HepG2 (cell line): Measurements from ENCODE around the gene PDE2A. TPM values are rescaled to one million over a fixed set of nuclear protein-coding genes. Genes with fewer than 3 reads are reported as not detected.

ENCODE experiments used
- ATAC-seq: fragments of 200-7000 bp; cut with Tn5 transposase; 3 replicates; pipeline ENCODE4 v1.9.1; 2020; ENCODE audit warnings: mild to moderate bottlenecking, moderate library complexity
- BruUV-seq: library from RNA; stranded (reverse); fragments of 400-500 nt; replicated peaks from 2 replicates; lab custom pipeline; 2021; lab: Mats Ljungman, UMichigan
- CTCF ChIA-PET: fragments of 300-600 bp; formaldehyde crosslinking; extraction: SDS; loops from one replicate; lab custom pipeline; 2021; ENCODE audit warnings: low total read pairs, inconsistent platforms, low intra/inter-chr PET ratio; lab: Yijun Ruan, JAX
- POLR2A ChIA-PET: fragments of 350-600 bp; sonication (Branson Sonifier 250); formaldehyde crosslinking; loops from one replicate; lab custom pipeline; 2020; ENCODE audit warnings: antibody characterized with exemption, inconsistent platforms; lab: Yijun Ruan, JAX
- DNase-seq: peaks from one replicate; pipeline ENCODE4 v3.0.0-alpha.2; 2015; ENCODE audit warnings: low spot score
- FAIRE-seq: peaks from 3 replicates; lab custom pipeline; 2011; peaks lifted over from hg19 to GRCh38; lab: Jason Lieb, UNC
- H2AFZ ChIP-seq: one replicate; pipeline ENCODE4 v1.6.1; 2011; ENCODE audit warnings: low read length, inconsistent platforms
- H3K27ac ChIP-seq: fragments of 300-600 bp; 3 replicates; pipeline ENCODE4 v1.8.0; 2011; ENCODE audit warnings: mixed run types, mild to moderate bottlenecking, mixed read lengths, low read length, inconsistent platforms; ENCODE audit not compliant: insufficient read depth; ENCODE audit errors: extremely low read length
- H3K27me3 ChIP-seq, 2 experiments: fragments of 200-600 bp in 1 of 2; 2 replicates in 1 of 2; 3 replicates in 1 of 2; pipeline versions ENCODE4 v1.6.0 to v1.8.0; 2011; ENCODE audit warnings: low read length in 2 of 2, mild to moderate bottlenecking in 2 of 2, moderate library complexity in 2 of 2, inconsistent platforms in 1 of 2; ENCODE audit not compliant: insufficient read depth in 2 of 2, control insufficient read depth in 1 of 2
- H3K36me3 ChIP-seq, 2 experiments: fragments of 200-600 bp in 1 of 2; replicated peaks in 1 of 2; 2 replicates in 1 of 2; 3 replicates in 1 of 2; pipeline versions ENCODE4 v1.5.1 to v1.8.0; 2011; ENCODE audit warnings: low read length in 2 of 2, inconsistent platforms in 1 of 2; ENCODE audit not compliant: insufficient read depth in 2 of 2, control insufficient read depth in 1 of 2
- H3K4me1 ChIP-seq: 2 replicates; pipeline ENCODE4 v1.5.1; 2012; ENCODE audit warnings: low read length, inconsistent platforms; ENCODE audit not compliant: insufficient read depth
- H3K4me2 ChIP-seq: 2 replicates; pipeline ENCODE4 v1.6.0; 2011; ENCODE audit warnings: low read depth, low read length, inconsistent platforms
- H3K4me3 ChIP-seq, 3 experiments: fragments of 200-600 bp in 1 of 3; sonication (generic), shearing (Covaris generic) in 1 of 3; replicated peaks in 1 of 3; 2 replicates each; pipeline ENCODE4 v1.5.1; 2011 to 2016; ENCODE audit warnings: low read length in 3 of 3, inconsistent platforms in 2 of 3, low read depth in 2 of 3, mild to moderate bottlenecking in 2 of 3, control low read depth in 1 of 3, mixed read lengths in 1 of 3; ENCODE audit not compliant: insufficient read depth in 1 of 3
- H3K79me2 ChIP-seq: one replicate; pipeline ENCODE4 v1.6.1; 2011; ENCODE audit warnings: low read length, inconsistent platforms; ENCODE audit not compliant: insufficient read depth
- H3K9ac ChIP-seq: 2 replicates; pipeline ENCODE4 v1.6.0; 2011; ENCODE audit warnings: mild to moderate bottlenecking, low read depth, low read length, inconsistent platforms; ENCODE audit not compliant: insufficient read depth
- H3K9me3 ChIP-seq: 2 replicates; pipeline ENCODE4 v1.5.1; 2012; ENCODE audit warnings: mild to moderate bottlenecking, low read length
- H4K20me1 ChIP-seq: 2 replicates; pipeline ENCODE4 v1.6.0; 2011; ENCODE audit warnings: inconsistent platforms, mild to moderate bottlenecking, low read length, moderate library complexity; ENCODE audit not compliant: insufficient read depth
- DMAP1 ChIP-seq: IDR thresholded peaks from 2 replicates; pipeline ENCODE4 v1.6.1; 2016
- KDM1A ChIP-seq: IDR thresholded peaks from 2 replicates; pipeline ENCODE4 v1.6.1; 2016; ENCODE audit warnings: missing compliant biosample characterization
- KLF11 ChIP-seq: IDR thresholded peaks from 2 replicates; pipeline ENCODE4 v1.6.1; 2016; ENCODE audit warnings: missing compliant biosample characterization
- MAFF ChIP-seq: IDR thresholded peaks from 2 replicates; pipeline ENCODE4 v1.6.1; 2011; ENCODE audit warnings: low read depth, low read length, improper control_type of control experiment
- NKX3-1 ChIP-seq: sonication (generic); formaldehyde crosslinking; IDR thresholded peaks from 2 replicates; pipeline ENCODE4 v1.5.0; 2020; ENCODE audit warnings: missing genetic modification reagents
- RAD21 ChIP-seq: fragments of 450-650 bp; formaldehyde crosslinking; IDR thresholded peaks from 2 replicates; pipeline ENCODE4 v1.5.0; 2020; ENCODE audit warnings: mild to moderate bottlenecking
- SALL1 ChIP-seq: sonication (generic); formaldehyde crosslinking; IDR thresholded peaks from 2 replicates; pipeline ENCODE4 v1.8.0; 2022; ENCODE audit warnings: mild to moderate bottlenecking, missing genetic modification reagents
- SP2 ChIP-seq: sonication (generic); formaldehyde crosslinking; IDR thresholded peaks from 2 replicates; pipeline ENCODE4 v1.5.1; 2020; ENCODE audit warnings: mild to moderate bottlenecking, missing genetic modification reagents
- TEAD3 ChIP-seq: optimal IDR thresholded peaks from 2 replicates; pipeline ENCODE3; 2016; ENCODE audit warnings: borderline replicate concordance
- XRCC5 ChIP-seq: fragments of 200-400 bp; formaldehyde crosslinking; optimal IDR thresholded peaks from 2 replicates; pipeline ENCODE3; 2017; ENCODE audit warnings: mild to moderate bottlenecking, low read length
- ZBTB25 ChIP-seq: IDR thresholded peaks from 2 replicates; pipeline ENCODE4 v1.6.1; 2018; ENCODE audit warnings: missing genetic modification reagents
- ZNF318 ChIP-seq: sonication (generic); formaldehyde crosslinking; IDR thresholded peaks from 2 replicates; pipeline ENCODE4 v1.4.0; 2020; ENCODE audit warnings: mild to moderate bottlenecking, missing genetic modification reagents
- ZNF44 ChIP-seq: sonication (generic); formaldehyde crosslinking; IDR thresholded peaks from 2 replicates; pipeline ENCODE4 v1.5.1; 2020; ENCODE audit warnings: mild to moderate bottlenecking, missing genetic modification reagents
- ZNF557 ChIP-seq: sonication (generic); formaldehyde crosslinking; IDR thresholded peaks from 2 replicates; pipeline ENCODE4 v1.4.0; 2020; ENCODE audit warnings: missing genetic modification reagents
- ZNF883 ChIP-seq: sonication (generic); formaldehyde crosslinking; IDR thresholded peaks from 2 replicates; pipeline ENCODE4 v1.5.1; 2020; ENCODE audit warnings: mild to moderate bottlenecking, missing genetic modification reagents; ENCODE audit errors: not compliant biosample characterization
- WGBS: methylation state at CpG from one replicate; pipeline ENCODE4 v1.1.6; 2017; ENCODE audit warnings: low lambda C conversion rate; 5-methylcytosine and 5-hydroxymethylcytosine counted together
- in situ Hi-C: cut with HindIII; loops from 2 replicates; pipeline ENCODE4 v1.10.0; 2017; ENCODE audit warnings: low pct_unique_long_range_greater_than_20kb; ENCODE audit not compliant: extremely low pct_ligation_motif_present
- intact Hi-C: fragments of 100-400 bp; cut with micrococcal nuclease; formaldehyde crosslinking; loops from one replicate; pipeline ENCODE4 v1.10.0; 2022; ENCODE audit not compliant: unreplicated experiment
- polyA plus RNA-seq, 8 experiments: library from polyadenylated mRNA; depleted of rRNA in 3 of 8; stranded (reverse) in 7 of 8; unstranded in 1 of 8; fragments of >200 nt; fragmentation: Illumina TruSeq in 4 of 8; extraction: Trizol in 4 of 8; gene quantifications; 2 replicates each; pipeline versions ENCODE4 v1.2.1 to v1.2.3, GENCODE V29; 2011 to 2016; ENCODE audit warnings: low read depth in 4 of 8, missing spikeins in 1 of 8, mixed read lengths in 1 of 8; ENCODE audit not compliant: insufficient read depth in 1 of 8
- total RNA-seq, 5 experiments: library from RNA; depleted of rRNA; stranded (reverse); fragments of >200 nt; fragmentation: Illumina TruSeq; extraction: Trizol; gene quantifications; 2 replicates each; pipeline ENCODE4 v1.2.3, GENCODE V29; 2016; ENCODE audit warnings: low read depth in 1 of 5
- TF ChIP-seq, protein P1 (sequence below): sonication (generic); formaldehyde crosslinking; IDR thresholded peaks from 2 replicates; pipeline ENCODE4 v1.4.0; 2020; ENCODE audit warnings: missing genetic modification reagents

The PDE2A gene
- total and polyA plus RNA-seq, 2 of the 13 experiments (the other 11 are each of a cell fraction or from before 2014, with no cell fraction given), result 3.1 TPM; not detected in 1

GRCh38 chr11:72585762-72586311 lies 88.4 kb downstream of the PDE2A start:
- CTCF ChIA-PET, result interaction anchor here (1.1 to 2.6 kb wide), 2 partner anchors 57 to 98 kb away, joined by 3 to 17 read pairs; no protein-coding TSS in a partner anchor
- peak; percentile 68 for FAIRE-seq
- peak; percentile 70 for TF ChIP-seq TEAD3 (CRISPR knock-in tag)
- TF ChIP-seq ZNF44 (CRISPR knock-in tag), result no peak
- TF ChIP-seq KDM1A, result no peak
- TF ChIP-seq XRCC5, result peak; percentile 86
- no peak for TF ChIP-seq NKX3-1 (CRISPR knock-in tag)
- TF ChIP-seq ZNF883 (CRISPR knock-in tag), result peak; percentile 28
- TF ChIP-seq RAD21, result peak; percentile 71
- TF ChIP-seq, protein P1, sequence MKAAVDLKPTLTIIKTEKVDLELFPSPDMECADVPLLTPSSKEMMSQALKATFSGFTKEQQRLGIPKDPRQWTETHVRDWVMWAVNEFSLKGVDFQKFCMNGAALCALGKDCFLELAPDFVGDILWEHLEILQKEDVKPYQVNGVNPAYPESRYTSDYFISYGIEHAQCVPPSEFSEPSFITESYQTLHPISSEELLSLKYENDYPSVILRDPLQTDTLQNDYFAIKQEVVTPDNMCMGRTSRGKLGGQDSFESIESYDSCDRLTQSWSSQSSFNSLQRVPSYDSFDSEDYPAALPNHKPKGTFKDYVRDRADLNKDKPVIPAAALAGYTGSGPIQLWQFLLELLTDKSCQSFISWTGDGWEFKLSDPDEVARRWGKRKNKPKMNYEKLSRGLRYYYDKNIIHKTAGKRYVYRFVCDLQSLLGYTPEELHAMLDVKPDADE, result no peak
- no peak for TF ChIP-seq KLF11 (CRISPR knock-in tag)
- TF ChIP-seq ZNF318 (CRISPR knock-in tag), result no peak
- no peak for TF ChIP-seq MAFF
- peak; percentile 36; the same call in 1 of the 2 replicates for TF ChIP-seq SALL1 (CRISPR knock-in tag)
- TF ChIP-seq DMAP1 (CRISPR knock-in tag), result no peak
- no peak for TF ChIP-seq ZNF557 (CRISPR knock-in tag)
- TF ChIP-seq SP2 (CRISPR knock-in tag), result no peak
- TF ChIP-seq ZBTB25 (CRISPR knock-in tag), result no peak

More at GRCh38 chr11:72585762-72586311, 88.4 kb downstream of the PDE2A start:
- no peak overlapping the region for H3K9ac ChIP-seq
- DNase-seq, result peak; percentile 44
- peaks cover 12 to 56% of the 10 kb centered on the region in 2 experiments for H3K27me3 ChIP-seq
- no peak overlapping the region for H3K27ac ChIP-seq
- 0 out of 2 replicates have a peak, but pooled peaks cover 5% of the 10 kb centered on the region for H4K20me1 ChIP-seq
- no peak overlapping the region for H2AFZ ChIP-seq
- no peaks in the 10 kb centered on the region for H3K4me1 ChIP-seq
- 0% methylated on average over 5 of the region's 15 CpGs for WGBS
- BruUV-seq, result no TSS peak
- H3K4me3 ChIP-seq, result no peak overlapping the region
- H3K4me2 ChIP-seq, result no peak overlapping the region
- intact Hi-C loops, result loop anchor here (1.0 kb wide), 2 partner anchors 57 to 97 kb away; no protein-coding TSS in a partner anchor
- in situ Hi-C loops, result no loop called here
- POLR2A ChIA-PET, result no interaction called here
- no peaks in the 10 kb centered on the region for H3K79me2 ChIP-seq
- peak; percentile 60 for ATAC-seq
- no peaks in the 10 kb centered on the region for H3K9me3 ChIP-seq
- H3K36me3 ChIP-seq, result no peaks in the 10 kb centered on the region
